GM23248 (cell line): ENCODE results near the gene SLC4A11.

ENCODE experiments used
- EZH2 ChIP-seq: fragments of 200-600 bp; sonication (generic); IDR thresholded peaks from 2 replicates; pipeline ENCODE4 v1.6.1; 2018; ENCODE audit warnings: antibody characterized with exemption, mild to moderate bottlenecking; ENCODE audit not compliant: insufficient read depth, poor library complexity, severe bottlenecking
- EZH2phosphoT487 ChIP-seq: fragments of 200-600 bp; sonication (generic); IDR thresholded peaks from 2 replicates; pipeline ENCODE4 v1.6.1; 2018; ENCODE audit warnings: antibody characterized with exemption, moderate library complexity, mild to moderate bottlenecking, low read depth; ENCODE audit not compliant: insufficient read depth

GRCh38 chr20:3218307-3218988 is 20.5 kb downstream of the SLC4A11 start:
- TF ChIP-seq EZH2phosphoT487 (no peak), EZH2 (no peak)
